Gastrocnemius medialis (tissue), 4 donors: ENCODE data around the gene PRR36.

Experiments
- POLR2A ChIP-seq, 2 donors: fragments of 450-650 bp; IDR thresholded peaks; one replicate each; pipeline ENCODE4 v1.6.1; 2017; ENCODE audit warnings: antibody characterized with exemption in 2 of 2, mild to moderate bottlenecking in 2 of 2, moderate library complexity in 2 of 2
- TF ChIP-seq, protein P1 (sequence below), 5 experiments: fragments of 450-650 bp in 3 of 5; fragments of 200-600 bp in 2 of 5; sonication (generic) in 2 of 5; IDR thresholded peaks in 4 of 5; conservative IDR thresholded peaks in 1 of 5; 1 replicate in 4 of 5; 2 replicates in 1 of 5; pipeline ENCODE4 v1.5.1; 2016 to 2019; ENCODE audit warnings: antibody characterized with exemption in 5 of 5, mild to moderate bottlenecking in 3 of 5, moderate library complexity in 3 of 5

GRCh38 chr19:7868671-7869452, 5.3 kb downstream of the PRR36 start:
- TF ChIP-seq, protein P1, sequence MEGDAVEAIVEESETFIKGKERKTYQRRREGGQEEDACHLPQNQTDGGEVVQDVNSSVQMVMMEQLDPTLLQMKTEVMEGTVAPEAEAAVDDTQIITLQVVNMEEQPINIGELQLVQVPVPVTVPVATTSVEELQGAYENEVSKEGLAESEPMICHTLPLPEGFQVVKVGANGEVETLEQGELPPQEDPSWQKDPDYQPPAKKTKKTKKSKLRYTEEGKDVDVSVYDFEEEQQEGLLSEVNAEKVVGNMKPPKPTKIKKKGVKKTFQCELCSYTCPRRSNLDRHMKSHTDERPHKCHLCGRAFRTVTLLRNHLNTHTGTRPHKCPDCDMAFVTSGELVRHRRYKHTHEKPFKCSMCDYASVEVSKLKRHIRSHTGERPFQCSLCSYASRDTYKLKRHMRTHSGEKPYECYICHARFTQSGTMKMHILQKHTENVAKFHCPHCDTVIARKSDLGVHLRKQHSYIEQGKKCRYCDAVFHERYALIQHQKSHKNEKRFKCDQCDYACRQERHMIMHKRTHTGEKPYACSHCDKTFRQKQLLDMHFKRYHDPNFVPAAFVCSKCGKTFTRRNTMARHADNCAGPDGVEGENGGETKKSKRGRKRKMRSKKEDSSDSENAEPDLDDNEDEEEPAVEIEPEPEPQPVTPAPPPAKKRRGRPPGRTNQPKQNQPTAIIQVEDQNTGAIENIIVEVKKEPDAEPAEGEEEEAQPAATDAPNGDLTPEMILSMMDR (IDR thresholded peaks at IDR 0.05 in 4 of 5, conservative IDR thresholded peaks at IDR 0.05 in 1 of 5): peak in 4 of 5 experiments; percentile 45 to 88 (median 78)
- TF ChIP-seq POLR2A (IDR thresholded peaks at IDR 0.05): no peak
